Subcutaneous adipose tissue (tissue), 4 donors: ENCODE measurements around the gene RBBP8NL. TPM values are rescaled to one million over a fixed set of nuclear protein-coding genes. Genes with fewer than 3 reads are reported as not detected.

Source experiments
- CTCF ChIP-seq: fragments of 450-650 bp; IDR thresholded peaks from one replicate; pipeline ENCODE4 v1.5.1; 2016; ENCODE audit warnings: low read depth, mild to moderate bottlenecking, control low read depth, antibody characterized with exemption, moderate library complexity
- total RNA-seq, 4 donors: library from RNA; depleted of rRNA; stranded (reverse); fragments of >200 nt; gene quantifications; one replicate each; pipeline ENCODE4 v1.1.0, GENCODE V29; 2016

RBBP8NL gene
- total RNA-seq, 4 donors from 2014 or later = not detected

- TF ChIP-seq CTCF = no peak
These were observed 25.2 kb upstream of the RBBP8NL start for GRCh38 chr20:62452475-62453095.

DNA sequence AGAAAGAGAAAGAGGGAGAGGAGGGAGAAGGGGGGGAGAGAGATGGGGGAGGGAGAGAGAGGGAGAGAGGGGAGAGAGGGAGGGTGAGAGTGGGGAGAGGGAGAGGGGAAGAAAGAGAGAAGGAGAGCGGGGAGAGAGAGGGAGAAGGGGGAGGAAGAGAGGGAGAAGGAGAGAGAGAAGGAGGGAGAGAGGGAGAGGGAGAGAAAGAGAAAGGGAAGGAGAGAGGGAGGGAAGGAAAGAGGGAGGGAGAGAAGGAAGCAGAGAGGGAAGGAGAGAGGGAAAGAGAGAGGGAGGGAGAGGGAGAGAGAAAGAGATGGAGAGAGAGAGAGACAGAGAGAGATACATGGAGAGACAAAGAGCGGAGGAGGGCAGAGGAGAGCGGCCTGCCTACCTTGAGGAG, 24.6 kb upstream of the RBBP8NL start:
- TF ChIP-seq CTCF = no peak

DNA sequence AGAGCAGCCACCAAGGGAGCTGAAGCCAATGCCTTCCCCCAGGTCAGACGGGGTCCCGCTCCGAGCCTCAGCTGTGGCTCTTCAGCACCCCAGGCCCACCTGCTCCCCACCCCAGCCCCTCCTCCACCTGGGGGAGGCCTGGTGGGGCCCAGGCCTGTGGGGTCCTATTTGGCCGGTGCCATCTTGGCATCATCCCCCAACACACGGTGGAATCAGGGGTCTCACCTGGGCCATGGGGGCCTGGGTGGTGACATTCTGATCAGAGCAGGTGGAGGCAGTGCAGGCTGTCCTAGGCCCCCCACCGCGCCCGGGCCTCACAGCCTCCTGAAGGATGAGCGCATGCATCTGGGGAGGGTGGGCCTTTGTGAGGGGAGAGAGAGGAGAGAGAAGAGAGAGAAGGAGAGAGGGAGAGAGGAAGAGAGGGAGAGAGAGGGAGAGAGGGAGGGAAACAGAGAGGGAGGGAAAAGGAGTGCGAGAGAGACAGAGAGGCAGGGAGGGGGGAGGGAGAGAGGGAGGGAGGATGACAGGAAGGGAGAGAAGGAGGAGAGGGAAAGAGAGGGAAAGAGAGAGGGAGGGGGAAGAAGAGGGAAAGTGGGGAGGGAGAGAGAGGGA, 23.9 kb upstream of the RBBP8NL start:
- no peak for TF ChIP-seq CTCF

DNA sequence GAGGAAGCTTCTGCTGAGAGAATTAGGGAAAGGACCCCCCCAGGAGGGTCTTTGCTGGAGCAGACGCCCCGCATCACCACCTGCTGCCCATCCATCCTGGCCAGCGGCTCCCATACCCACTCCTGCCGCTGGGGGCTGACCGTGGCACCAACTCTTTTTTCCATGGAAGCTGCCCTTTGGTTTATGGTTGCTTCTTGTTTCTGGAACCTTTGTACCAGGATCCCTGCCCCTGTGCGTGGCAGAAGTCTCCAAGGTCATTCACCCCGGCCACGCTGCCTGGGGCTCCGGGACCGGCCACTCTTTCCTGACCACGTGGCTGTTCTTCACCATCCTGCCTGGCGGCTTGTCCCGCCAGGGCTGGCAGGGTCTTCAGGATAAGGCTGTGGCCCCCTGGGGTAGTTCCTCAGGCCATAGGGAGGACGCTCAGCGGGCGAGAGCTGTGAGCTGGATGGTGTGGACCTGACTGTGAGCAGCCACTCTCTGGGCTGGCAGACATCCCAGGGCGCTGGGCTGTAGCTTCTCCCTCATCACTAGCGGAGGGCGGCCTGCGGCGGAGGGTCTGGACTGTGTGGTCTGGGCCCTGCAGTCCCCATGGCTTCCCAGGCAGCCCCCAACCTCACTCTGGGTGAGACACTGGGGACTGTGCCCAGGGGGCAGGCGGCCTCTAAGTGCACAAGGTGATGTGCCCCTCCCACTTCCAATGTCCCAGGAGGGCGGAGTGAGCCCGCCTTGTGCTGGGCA, 22.8 kb upstream of the RBBP8NL start:
- TF ChIP-seq CTCF = no peak

DNA sequence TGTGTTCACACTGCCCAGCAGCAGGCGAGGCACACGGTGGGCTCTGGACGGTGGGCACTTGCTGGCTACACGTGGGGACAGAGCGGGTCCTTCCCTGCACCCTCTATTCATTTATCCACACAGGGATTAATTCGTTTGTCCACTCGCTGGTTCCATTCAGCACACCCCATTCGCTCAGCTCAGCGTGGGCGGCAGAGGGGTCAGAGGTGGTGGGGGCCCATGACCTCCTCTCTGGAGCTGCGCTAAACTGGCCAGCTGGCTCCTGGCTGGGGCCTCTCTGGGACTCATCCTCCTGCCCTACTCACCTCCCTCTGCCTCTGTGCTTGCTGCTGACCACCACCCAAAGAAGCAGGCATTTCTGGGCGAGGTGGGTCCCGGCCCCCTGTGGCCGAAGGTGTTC, 21.4 kb upstream of the RBBP8NL start:
- no peak for TF ChIP-seq CTCF

DNA sequence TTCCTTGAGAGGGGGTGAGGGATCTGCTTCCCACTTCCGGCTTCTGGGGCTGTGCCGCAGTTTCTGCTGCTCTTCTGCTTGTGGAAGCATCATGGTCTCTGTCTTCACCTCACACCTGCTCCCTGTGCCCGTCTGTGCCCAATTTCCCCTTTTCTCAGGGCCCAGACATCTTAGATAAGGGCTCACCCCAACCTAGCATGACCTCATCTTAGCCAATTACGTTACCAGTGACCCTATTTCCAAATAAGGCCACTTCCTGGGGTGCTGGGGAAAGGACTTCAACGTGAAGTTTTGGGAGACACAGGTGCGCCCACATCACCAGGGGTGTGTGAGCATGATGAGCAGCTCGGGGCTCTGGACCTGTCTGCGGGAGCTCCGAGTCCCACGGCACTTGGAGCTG, 20.7 kb upstream of the RBBP8NL start:
- TF ChIP-seq CTCF = no peak

- no peak for TF ChIP-seq CTCF
These were observed 19.8 kb upstream of the RBBP8NL start for GRCh38 chr20:62446888-62447869.
